ENCODE results near the gene MAPK8IP3.
A peak's percentile ranks its signal among the peaks of the same experiment; 100 is the strongest.
"Not testable (repeated sequence)": the region's sequence is repeated elsewhere in the genome, so short reads cannot be mapped to it uniquely, and the experiment has no call there.

Gene MAPK8IP3

DNA sequence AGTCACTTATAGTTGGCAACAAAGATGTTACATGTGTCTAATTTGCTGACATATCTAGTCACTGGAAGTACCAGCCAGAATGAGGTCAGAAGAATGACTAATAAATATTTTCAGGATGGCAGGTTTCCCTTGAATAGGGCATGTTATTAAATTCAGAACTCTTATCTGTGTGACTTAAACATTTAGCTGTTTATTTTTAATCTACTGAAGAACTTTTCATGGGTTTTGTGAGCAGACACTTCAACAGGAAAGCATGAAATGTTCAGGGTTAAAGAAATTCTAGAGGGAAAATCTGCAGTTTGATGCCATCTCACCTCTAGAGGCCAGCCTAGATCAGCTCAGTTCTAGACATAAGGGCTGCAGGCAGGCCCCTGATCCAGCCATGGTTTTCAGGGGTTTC, 14.7 kb upstream of the MAPK8IP3 start:
- peaks cover 7% of the 10 kb centered on the region for H3K4me1 Mint-ChIP-seq
- peaks cover 52% of the 10 kb centered on the region for H3K36me3 Mint-ChIP-seq (ENCODE audit: low read depth)
- no peak overlapping the region for H3K27ac Mint-ChIP-seq
- no peak for ATAC-seq
- no peaks in the 10 kb centered on the region for H3K27me3 Mint-ChIP-seq
- H3K4me3 Mint-ChIP-seq, result no peak overlapping the region
- DNase-seq, result no peak
- no peaks in the 10 kb centered on the region for H3K9me3 Mint-ChIP-seq

DNA sequence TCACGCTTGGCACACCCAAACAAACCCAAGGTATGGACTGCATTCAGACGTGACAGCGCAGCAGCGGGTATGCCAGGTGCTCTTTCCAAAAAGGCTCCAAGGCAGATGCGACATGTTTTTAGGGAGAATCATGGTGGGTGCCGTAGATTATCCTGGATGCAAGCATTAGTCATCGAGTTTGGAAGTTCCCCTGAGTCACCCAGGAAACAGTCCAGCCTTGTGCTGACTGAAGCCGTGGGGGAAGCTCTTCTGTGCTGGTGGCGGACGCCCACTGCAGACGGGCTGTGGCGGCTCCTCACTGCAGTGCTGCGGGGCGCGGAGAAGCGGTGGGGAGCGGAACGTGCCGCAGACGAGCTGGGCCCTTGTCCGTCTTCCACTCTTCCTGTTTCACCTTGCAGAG, 14.0 kb upstream of the MAPK8IP3 start:
- ATAC-seq (no peak), DNase-seq (no peak)
- Mint-ChIP-seq H3K4me1 (peaks cover 7% of the 10 kb centered on the region), H3K36me3 (ENCODE audit: low read depth) (peaks cover 56% of the 10 kb centered on the region), H3K4me3 (no peak overlapping the region), H3K27ac (no peak overlapping the region), H3K27me3 (no peaks in the 10 kb centered on the region), H3K9me3 (no peaks in the 10 kb centered on the region)

DNA sequence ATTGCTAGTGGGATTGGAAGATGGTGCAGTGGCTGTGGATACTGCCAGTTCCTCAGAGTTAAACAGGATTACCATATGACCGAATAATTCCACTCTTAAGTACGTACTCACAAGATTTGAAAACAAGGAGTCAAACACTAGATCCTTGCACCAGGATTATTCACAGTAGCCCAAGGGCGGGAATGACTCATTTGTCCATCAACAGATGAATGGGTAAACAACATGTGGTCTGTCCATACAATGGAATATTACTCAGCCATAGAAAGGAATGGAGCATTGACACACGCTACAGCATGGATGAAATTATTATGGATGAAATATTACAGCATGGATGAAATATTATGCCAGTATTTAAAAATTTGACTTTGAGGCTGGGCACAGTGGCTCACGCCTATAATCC, 9.1 kb upstream of the MAPK8IP3 start:
- H3K27me3 Mint-ChIP-seq, result no peaks in the 10 kb centered on the region
- no peaks in the 10 kb centered on the region for H3K9me3 Mint-ChIP-seq
- DNase-seq, result no peak
- peaks cover 57% of the 10 kb centered on the region for H3K36me3 Mint-ChIP-seq (ENCODE audit: low read depth)
- no peak overlapping the region for H3K4me3 Mint-ChIP-seq
- ATAC-seq, result no peak
- H3K4me1 Mint-ChIP-seq, result no peaks in the 10 kb centered on the region
- no peak overlapping the region for H3K27ac Mint-ChIP-seq

DNA sequence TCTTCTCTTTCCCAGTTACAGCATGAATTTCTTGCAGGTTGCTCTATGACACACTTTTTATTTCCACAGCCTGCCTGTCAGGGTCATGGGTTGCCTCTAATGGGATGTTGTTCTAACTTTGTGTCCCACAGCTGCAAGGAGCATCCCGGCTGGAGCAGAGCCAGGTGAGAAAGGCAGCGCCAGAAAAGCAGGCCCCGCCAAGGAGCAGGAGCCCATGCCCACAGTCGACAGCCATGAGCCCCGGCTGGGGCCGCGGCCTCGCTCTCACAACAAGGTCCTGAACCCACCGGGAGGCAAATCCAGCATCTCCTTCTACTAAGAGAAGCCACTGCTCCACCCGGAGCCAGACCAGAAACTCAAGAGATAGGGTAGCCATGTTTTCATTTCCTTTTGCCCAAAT, 7.3 kb upstream of the MAPK8IP3 start:
- H3K4me3 Mint-ChIP-seq, result no peak overlapping the region
- peaks cover 49% of the 10 kb centered on the region for H3K36me3 Mint-ChIP-seq (ENCODE audit: low read depth)
- ATAC-seq (no peak), DNase-seq (no peak)
- H3K9me3 Mint-ChIP-seq, result no peaks in the 10 kb centered on the region
- H3K27ac Mint-ChIP-seq, result no peak overlapping the region
- no peaks in the 10 kb centered on the region for H3K4me1 Mint-ChIP-seq
- no peaks in the 10 kb centered on the region for H3K27me3 Mint-ChIP-seq

DNA sequence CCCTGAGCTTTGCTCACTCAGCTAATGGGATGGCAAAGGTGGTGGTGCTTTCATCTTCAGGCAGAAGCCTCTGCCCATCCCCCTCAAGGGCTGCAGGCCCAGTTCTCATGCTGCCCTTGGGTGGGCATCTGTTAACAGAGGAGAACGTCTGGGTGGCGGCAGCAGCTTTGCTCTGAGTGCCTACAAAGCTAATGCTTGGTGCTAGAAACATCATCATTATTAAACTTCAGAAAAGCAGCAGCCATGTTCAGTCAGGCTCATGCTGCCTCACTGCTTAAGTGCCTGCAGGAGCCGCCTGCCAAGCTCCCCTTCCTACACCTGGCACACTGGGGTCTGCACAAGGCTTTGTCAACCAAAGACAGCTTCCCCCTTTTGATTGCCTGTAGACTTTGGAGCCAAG, 5.7 kb upstream of the MAPK8IP3 start:
- ATAC-seq, result no peak
- H3K27ac Mint-ChIP-seq, result no peak overlapping the region
- no peaks in the 10 kb centered on the region for H3K27me3 Mint-ChIP-seq
- H3K4me1 Mint-ChIP-seq, result peaks cover 11% of the 10 kb centered on the region
- DNase-seq, result no peak
- H3K4me3 Mint-ChIP-seq, result no peak overlapping the region
- H3K9me3 Mint-ChIP-seq, result no peaks in the 10 kb centered on the region
- peaks cover 41% of the 10 kb centered on the region for H3K36me3 Mint-ChIP-seq (ENCODE audit: low read depth)

DNA sequence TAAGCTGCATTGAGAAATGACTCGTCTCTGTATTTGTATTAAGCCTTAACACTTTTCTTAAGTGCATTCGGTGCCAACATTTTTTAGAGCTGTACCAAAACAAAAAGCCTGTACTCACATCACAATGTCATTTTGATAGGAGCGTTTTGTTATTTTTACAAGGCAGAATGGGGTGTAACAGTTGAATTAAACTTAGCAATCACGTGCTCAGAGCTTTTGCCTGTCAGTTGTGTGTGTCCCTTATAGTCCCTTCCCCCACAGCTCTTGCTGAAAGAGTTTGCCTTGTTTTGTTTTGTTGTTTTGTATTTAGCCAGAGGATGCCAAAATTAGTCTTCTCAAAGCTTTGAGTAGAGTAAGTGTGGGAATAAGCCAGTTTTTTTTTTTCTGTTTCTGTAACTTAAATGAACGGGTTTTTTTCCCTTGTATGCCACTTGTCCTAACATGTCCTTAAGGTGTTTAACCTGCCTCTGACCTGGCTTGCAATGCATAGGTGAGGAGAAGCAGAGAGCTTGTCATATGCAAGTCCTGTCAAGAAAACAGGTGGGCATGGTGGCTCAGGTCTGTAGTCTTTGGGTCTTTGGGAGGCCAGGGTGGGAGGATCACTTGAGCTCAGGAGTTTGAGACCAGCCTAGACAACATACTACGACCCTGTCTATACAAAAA, 4.6 kb upstream of the MAPK8IP3 start:
- no peak for ATAC-seq
- H3K27ac Mint-ChIP-seq, result peak overlapping the region; percentile 43
- no peak for DNase-seq
- H3K4me1 Mint-ChIP-seq, result peaks cover 16% of the 10 kb centered on the region
- no peaks in the 10 kb centered on the region for H3K9me3 Mint-ChIP-seq
- H3K36me3 Mint-ChIP-seq (ENCODE audit: low read depth), result peaks cover 39% of the 10 kb centered on the region
- H3K27me3 Mint-ChIP-seq, result no peaks in the 10 kb centered on the region
- no peak overlapping the region for H3K4me3 Mint-ChIP-seq

DNA sequence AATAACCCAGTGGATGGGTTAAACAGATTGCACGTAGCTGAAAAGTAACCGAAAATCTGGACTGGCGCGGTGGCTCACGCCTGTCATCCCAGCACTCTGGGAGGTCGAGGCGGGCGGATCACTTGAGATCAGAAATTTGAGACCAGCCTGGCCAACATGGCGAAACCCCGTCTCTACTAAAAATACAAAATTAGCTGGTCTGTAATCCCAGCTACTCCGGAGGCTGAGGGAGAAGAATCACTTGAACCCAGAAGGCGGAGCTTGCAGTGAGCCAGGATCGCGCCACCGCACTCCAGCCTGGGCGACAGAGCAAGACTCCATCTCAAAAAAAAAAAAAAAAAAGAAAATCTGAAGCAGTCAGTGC, 689 bp upstream of the MAPK8IP3 start:
- Mint-ChIP-seq H3K4me1 (peaks cover 37% of the 10 kb centered on the region), H3K4me3 (peak overlapping the region; percentile 94), H3K27ac (peak overlapping the region; percentile 92), H3K36me3 (ENCODE audit: low read depth) (peaks cover 15% of the 10 kb centered on the region)
- H3K27me3 Mint-ChIP-seq, H3K9me3 Mint-ChIP-seq: not testable (repeated sequence)
- peak; percentile 13 for ATAC-seq
- DNase-seq, result peak; percentile 13

DNA sequence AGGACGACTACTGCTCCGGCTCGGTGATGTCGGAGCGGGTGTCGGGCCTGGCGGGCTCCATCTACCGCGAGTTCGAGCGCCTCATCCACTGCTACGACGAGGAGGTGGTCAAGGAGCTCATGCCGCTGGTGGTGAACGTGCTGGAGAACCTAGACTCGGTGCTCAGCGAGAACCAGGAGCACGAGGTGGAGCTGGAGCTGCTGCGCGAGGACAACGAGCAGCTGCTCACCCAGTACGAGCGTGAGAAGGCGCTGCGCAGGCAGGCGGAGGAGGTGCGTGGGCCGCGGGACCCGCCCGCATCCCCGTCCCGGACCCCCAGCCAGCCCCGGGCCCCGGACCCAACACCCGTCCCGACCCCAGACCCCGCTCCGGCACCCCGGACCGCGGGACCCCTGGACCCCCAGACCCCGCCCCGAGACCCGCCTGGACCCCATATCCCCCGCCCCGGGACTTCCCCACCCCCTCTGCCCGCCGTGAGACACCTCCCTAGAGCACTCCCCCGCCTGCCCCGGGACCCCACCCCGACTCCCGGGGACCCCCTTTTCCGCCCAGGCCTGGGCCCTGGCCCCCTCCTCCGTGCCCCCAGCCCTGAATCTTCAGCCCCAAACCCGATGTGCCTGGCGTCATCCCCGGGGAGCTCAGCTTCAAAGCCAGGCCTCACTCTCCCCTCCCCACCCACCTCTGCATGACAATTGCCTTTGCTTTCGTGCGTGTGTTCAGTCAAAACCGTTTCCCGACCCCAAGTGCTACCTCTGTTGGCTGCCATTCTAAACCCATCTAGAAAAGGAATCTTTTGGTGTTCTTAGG, 594 bp downstream of the MAPK8IP3 start:
- Mint-ChIP-seq H3K9me3 (no peaks in the 10 kb centered on the region), H3K36me3 (ENCODE audit: low read depth) (peaks cover 11% of the 10 kb centered on the region), H3K4me1 (peaks cover 39% of the 10 kb centered on the region), H3K4me3 (peak overlapping the region; percentile 94), H3K27ac (peak overlapping the region; percentile 85), H3K27me3 (no peaks in the 10 kb centered on the region)
- DNase-seq (peak; percentile 36), ATAC-seq (peak; percentile 0)

DNA sequence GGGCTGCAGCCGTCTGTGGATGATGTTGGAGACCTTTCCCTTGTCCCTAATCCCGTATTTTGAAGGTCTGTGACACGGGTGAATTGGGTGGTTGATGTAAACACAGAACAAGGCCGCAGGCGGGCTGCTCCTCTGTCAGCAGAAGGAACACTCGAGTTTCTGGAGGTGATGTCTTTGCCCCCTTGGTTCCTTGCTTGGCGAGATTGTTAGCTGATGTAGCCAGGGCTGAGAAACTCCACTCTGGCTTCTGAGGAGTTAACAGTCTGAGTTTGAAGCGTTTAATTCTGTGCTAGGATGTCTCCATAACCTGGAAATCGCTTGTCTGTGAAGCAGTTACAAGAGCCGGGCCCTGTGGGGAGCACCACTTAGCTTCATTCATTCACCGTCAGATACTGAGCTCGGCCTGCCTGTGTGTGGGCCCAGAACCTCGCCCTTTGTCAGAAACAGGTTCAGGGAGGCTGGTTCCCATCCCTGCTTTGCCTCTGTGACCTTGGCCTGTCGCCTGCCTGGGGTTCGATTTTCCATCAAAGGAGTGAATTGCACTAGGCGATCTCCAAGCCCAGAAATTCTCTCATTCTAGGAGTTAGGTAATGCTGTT, 1.3 kb downstream of the MAPK8IP3 start:
- no peak for ATAC-seq
- Mint-ChIP-seq H3K9me3 (no peaks in the 10 kb centered on the region), H3K27ac (peak overlapping the region; percentile 85), H3K4me1 (peaks cover 39% of the 10 kb centered on the region), H3K27me3 (no peaks in the 10 kb centered on the region), H3K36me3 (ENCODE audit: low read depth) (peaks cover 6% of the 10 kb centered on the region), H3K4me3 (peak overlapping the region; percentile 89)
- no peak for DNase-seq

DNA sequence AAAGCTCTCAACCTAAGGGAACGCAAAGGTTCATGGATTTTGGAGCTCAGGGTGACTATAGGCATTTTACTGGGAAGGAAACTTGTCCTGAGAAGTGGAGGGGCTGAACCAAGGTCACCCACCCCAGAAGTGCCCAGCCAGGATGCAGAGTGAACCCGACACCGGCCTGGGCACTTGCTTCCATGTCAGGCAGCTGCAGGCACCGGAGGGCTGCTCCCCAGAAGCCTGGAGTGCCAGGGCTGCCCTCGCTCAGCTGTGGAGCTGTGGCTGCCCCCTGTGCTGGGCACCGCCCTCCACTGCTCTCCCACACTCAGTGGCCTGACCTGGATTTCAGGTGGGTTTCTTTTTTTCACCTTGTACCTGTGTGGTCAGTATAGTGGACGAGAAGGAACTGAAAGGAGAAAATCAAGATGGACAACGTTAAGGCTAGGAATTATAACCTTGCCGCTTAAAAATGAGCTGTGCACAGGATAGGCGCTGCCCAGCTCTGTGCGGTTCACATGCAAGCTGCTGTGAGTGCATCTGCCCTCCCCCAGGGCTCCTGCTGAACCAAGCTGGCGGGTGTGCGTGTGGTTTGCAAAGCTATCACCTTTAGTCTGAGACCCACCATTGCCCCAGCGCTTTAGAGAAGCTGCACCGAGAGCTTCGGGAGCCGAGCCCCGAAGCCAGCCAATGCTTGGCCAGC, 2.2 kb downstream of the MAPK8IP3 start:
- DNase-seq, result no peak
- Mint-ChIP-seq H3K27ac (peak overlapping the region; percentile 43), H3K4me3 (peak overlapping the region; percentile 89), H3K36me3 (ENCODE audit: low read depth) (peaks cover 6% of the 10 kb centered on the region), H3K9me3 (no peaks in the 10 kb centered on the region), H3K4me1 (peaks cover 46% of the 10 kb centered on the region), H3K27me3 (no peaks in the 10 kb centered on the region)
- ATAC-seq, result no peak

DNA sequence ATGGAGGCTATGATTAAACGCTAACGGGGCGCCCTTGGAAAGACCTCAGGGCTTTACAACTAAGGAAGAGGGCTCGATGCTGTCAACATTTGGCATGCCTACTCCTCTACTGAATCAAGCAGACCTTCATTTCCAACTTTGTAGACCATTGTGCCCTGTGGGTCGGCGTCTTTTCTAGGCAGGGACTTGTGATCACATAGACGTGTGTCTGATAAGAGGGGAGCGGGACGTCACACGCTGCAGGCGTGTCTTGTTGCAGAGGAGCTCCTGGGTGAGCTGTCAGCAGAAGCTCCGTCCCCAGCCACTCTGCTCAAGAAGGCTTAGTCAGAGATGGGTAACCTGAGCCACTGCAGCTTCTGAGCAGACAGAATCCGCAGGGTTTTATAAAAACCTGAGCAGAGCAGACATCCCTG, 2.8 kb downstream of the MAPK8IP3 start:
- no peak for ATAC-seq
- no peaks in the 10 kb centered on the region for H3K27me3 Mint-ChIP-seq
- H3K27ac Mint-ChIP-seq, result no peak overlapping the region
- H3K9me3 Mint-ChIP-seq, result no peaks in the 10 kb centered on the region
- DNase-seq, result no peak
- H3K4me3 Mint-ChIP-seq, result peak overlapping the region; percentile 14
- peaks cover 5% of the 10 kb centered on the region for H3K36me3 Mint-ChIP-seq (ENCODE audit: low read depth)
- H3K4me1 Mint-ChIP-seq, result peaks cover 48% of the 10 kb centered on the region

DNA sequence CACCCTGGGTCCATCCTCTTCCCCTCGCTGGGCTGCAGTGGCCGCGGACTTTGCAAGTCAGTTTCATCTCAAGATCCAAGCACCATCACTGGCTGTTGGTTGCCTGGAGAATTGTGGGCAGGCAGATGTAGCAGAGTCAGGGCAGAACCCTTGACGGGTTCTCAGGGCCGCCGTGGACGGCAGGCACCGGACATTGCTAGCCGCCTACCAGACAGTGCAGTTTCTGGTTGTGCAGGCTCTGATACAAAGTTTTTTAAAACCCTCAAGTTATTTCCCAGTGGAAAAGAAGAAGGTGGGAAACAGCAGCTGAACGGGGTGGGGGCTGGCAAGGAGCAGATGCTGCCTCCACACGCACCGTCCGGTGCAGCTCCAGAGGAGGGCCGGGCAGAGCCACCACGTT, 3.4 kb downstream of the MAPK8IP3 start:
- H3K27ac Mint-ChIP-seq, result no peak overlapping the region
- DNase-seq (no peak), ATAC-seq (no peak)
- H3K9me3 Mint-ChIP-seq, result no peaks in the 10 kb centered on the region
- peaks cover 51% of the 10 kb centered on the region for H3K4me1 Mint-ChIP-seq
- H3K27me3 Mint-ChIP-seq, result no peaks in the 10 kb centered on the region
- no peak overlapping the region for H3K4me3 Mint-ChIP-seq
- peaks cover 2% of the 10 kb centered on the region for H3K36me3 Mint-ChIP-seq (ENCODE audit: low read depth)

DNA sequence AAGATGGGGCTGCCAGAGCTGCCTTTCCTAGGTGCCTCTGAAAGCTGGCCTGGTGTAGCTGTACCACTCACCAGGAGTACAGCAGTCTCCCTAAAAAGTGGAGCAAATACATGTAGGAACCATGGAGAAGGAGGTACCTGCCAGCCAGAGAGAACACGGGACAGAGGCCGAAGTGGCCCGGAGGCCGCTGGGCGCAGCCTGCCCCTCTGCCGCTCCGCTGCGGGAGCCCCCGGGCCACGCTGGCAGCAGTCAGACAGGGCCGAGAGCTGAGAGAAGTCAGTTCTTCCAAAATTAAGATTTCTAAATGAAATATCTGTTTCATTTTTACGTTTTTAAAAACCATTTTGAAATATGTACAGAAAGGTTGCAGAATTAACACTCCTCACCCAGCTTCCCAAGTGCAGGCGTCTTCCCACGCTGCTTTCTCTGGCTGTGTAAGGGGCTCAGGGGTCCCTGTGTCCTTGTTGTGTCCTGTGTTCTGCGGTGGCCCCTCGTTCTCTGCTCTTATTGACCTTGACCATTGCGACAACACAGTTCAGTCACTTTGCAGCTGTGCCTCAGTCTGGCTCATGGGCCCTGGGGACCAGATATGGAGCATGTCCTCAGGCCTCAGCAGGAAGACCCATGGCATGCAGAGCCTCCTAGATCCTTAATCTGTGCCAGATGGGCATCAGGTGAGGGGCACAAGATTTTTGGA, 5.0 kb downstream of the MAPK8IP3 start:
- DNase-seq (no peak), ATAC-seq (no peak)
- Mint-ChIP-seq H3K36me3 (ENCODE audit: low read depth) (peaks cover 2% of the 10 kb centered on the region), H3K27ac (no peak overlapping the region), H3K4me3 (no peak overlapping the region), H3K27me3 (no peaks in the 10 kb centered on the region), H3K9me3 (no peaks in the 10 kb centered on the region), H3K4me1 (peaks cover 40% of the 10 kb centered on the region)

DNA sequence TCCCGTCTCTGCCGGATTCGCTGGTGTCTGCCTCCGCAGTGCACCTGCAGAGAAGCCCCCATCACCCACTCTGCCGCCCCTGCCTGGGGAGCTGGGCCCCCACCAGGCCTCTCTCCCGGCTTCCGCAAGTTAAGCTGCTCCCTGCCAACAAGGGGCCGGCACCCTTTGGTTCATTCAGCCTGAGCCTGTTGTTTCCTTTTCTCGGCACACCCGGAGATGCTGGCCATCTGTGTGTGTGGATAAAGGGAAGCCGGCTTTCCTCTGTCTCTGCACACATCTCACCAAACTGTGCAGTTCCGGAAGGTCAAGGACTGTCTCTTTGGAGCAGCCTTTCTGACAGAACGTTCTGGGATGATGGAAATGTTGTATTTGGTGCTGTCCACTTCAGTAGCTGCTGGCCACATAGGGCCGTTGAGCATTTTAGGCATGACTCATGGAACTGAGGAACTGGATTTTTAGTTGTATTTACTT, 6.8 kb downstream of the MAPK8IP3 start:
- no peak for DNase-seq
- H3K9me3 Mint-ChIP-seq, result no peaks in the 10 kb centered on the region
- H3K4me1 Mint-ChIP-seq, result peaks cover 37% of the 10 kb centered on the region
- no peak overlapping the region for H3K4me3 Mint-ChIP-seq
- no peaks in the 10 kb centered on the region for H3K27me3 Mint-ChIP-seq
- no peak overlapping the region for H3K27ac Mint-ChIP-seq
- H3K36me3 Mint-ChIP-seq (ENCODE audit: low read depth), result peaks cover 2% of the 10 kb centered on the region
- no peak for ATAC-seq

Data from activated naive CD8-positive, alpha-beta T cell treated with anti-CD3 and anti-CD28 coated beads, Interleukin-2, amount 50 U/mL, for 24 hours (primary cell).